Calu3 (cell line): Measurements from ENCODE around the gene RBM23. TPM values are rescaled to one million over a fixed set of nuclear protein-coding genes. Genes with fewer than 3 reads are reported as not detected.
"Not testable (repeated sequence)": the region's sequence is repeated elsewhere in the genome, so short reads cannot be mapped to it uniquely, and the experiment has no call there.

Experiments
- BruUV-seq: library from RNA; stranded (reverse); fragments of 400-500 nt; replicated peaks from 2 replicates; lab custom pipeline; 2021; lab: Mats Ljungman, UMichigan
- CTCF ChIA-PET: fragments of 300-600 bp; sonication (Branson Sonifier 250); formaldehyde crosslinking; loops from one replicate; lab custom pipeline; 2022; ENCODE audit warnings: antibody characterized with exemption; lab: Charles Lee
- DNase-seq: peaks from one replicate; pipeline ENCODE4 v3.0.0; 2022
- H3K27ac Mint-ChIP-seq: one replicate; pipeline ENCODE4 v1.8.0; 2022; ENCODE audit warnings: mixed read lengths; ENCODE audit not compliant: unreplicated experiment
- H3K27me3 Mint-ChIP-seq: one replicate; pipeline ENCODE4 v1.8.0; 2022; ENCODE audit warnings: mixed read lengths; ENCODE audit not compliant: unreplicated experiment
- H3K36me3 Mint-ChIP-seq: one replicate; pipeline ENCODE4 v1.8.0; 2022; ENCODE audit warnings: mild to moderate bottlenecking, moderate library complexity, mixed read lengths; ENCODE audit not compliant: insufficient read depth, unreplicated experiment
- H3K4me1 Mint-ChIP-seq: one replicate; pipeline ENCODE4 v1.8.0; 2022; ENCODE audit warnings: mild to moderate bottlenecking, low read depth, mixed read lengths; ENCODE audit not compliant: unreplicated experiment
- H3K4me3 Mint-ChIP-seq: one replicate; pipeline ENCODE4 v1.8.0; 2022; ENCODE audit warnings: mild to moderate bottlenecking, low read depth, moderate library complexity, mixed read lengths; ENCODE audit not compliant: unreplicated experiment
- H3K9me3 Mint-ChIP-seq: one replicate; pipeline ENCODE4 v1.8.0; 2022; ENCODE audit warnings: low read depth, mixed read lengths; ENCODE audit not compliant: unreplicated experiment
- CTCF ChIP-seq: fragments of 200-600 bp; IDR thresholded peaks from one replicate; pipeline ENCODE4 v1.8.0; 2022; ENCODE audit warnings: antibody characterized with exemption; ENCODE audit not compliant: unreplicated experiment
- intact Hi-C: fragments of 100-400 bp; cut with micrococcal nuclease; formaldehyde crosslinking; loops from one replicate; pipeline ENCODE4 v1.10.0; 2022; ENCODE audit not compliant: unreplicated experiment
- total RNA-seq: library from RNA; stranded (reverse); gene quantifications from 2 replicates; pipeline ENCODE4 v1.2.3, GENCODE V29; 2022

Gene RBM23
- total RNA-seq, 1 experiment from 2014 or later: 70.9 TPM

GRCh38 chr14:22864979-22865378 lies 54.0 kb downstream of the RBM23 start:
- no peaks in the 10 kb centered on the region for H3K36me3 Mint-ChIP-seq
- H3K4me3 Mint-ChIP-seq: no peak overlapping the region
- BruUV-seq: no TSS peak
- CTCF ChIA-PET: no interaction called here
- no peak for TF ChIP-seq CTCF
- DNase-seq: no peak
- H3K27me3 Mint-ChIP-seq: no peaks in the 10 kb centered on the region
- no peak overlapping the region for H3K27ac Mint-ChIP-seq
- H3K9me3 Mint-ChIP-seq: no peaks in the 10 kb centered on the region
- intact Hi-C loops: no loop called here
- H3K4me1 Mint-ChIP-seq: peaks cover 11% of the 10 kb centered on the region

- H3K4me3 Mint-ChIP-seq: no peak overlapping the region
- no peaks in the 10 kb centered on the region for H3K9me3 Mint-ChIP-seq
- intact Hi-C loops: no loop called here
- TF ChIP-seq CTCF: no peak
- H3K4me1 Mint-ChIP-seq: peaks cover 5% of the 10 kb centered on the region
- no peaks in the 10 kb centered on the region for H3K36me3 Mint-ChIP-seq
- no TSS peak for BruUV-seq
- H3K27ac Mint-ChIP-seq: no peak overlapping the region
- DNase-seq: no peak
- CTCF ChIA-PET: no interaction called here
- H3K27me3 Mint-ChIP-seq: no peaks in the 10 kb centered on the region
Measured at GRCh38 chr14:22861651-22862050, 57.3 kb downstream of the RBM23 start.

GRCh38 chr14:22860377-22860776 lies 58.6 kb downstream of the RBM23 start:
- H3K9me3 Mint-ChIP-seq, DNase-seq, H3K36me3 Mint-ChIP-seq, H3K27ac Mint-ChIP-seq, CTCF ChIA-PET, H3K27me3 Mint-ChIP-seq, intact Hi-C loops, H3K4me1 Mint-ChIP-seq, H3K4me3 Mint-ChIP-seq, BruUV-seq: not testable (repeated sequence)

- CTCF ChIA-PET: interaction anchor here (0.6 to 1.9 kb wide), 2 partner anchors 32 to 35 kb away, joined by 3 to 4 read pairs; no protein-coding TSS in a partner anchor
- intact Hi-C loops: no loop called here
- no peak for DNase-seq
- no peak overlapping the region for H3K27ac Mint-ChIP-seq
- H3K4me1 Mint-ChIP-seq: no peaks in the 10 kb centered on the region
- no peaks in the 10 kb centered on the region for H3K27me3 Mint-ChIP-seq
- BruUV-seq: no TSS peak
- TF ChIP-seq CTCF: no peak
- no peak overlapping the region for H3K4me3 Mint-ChIP-seq
- H3K36me3 Mint-ChIP-seq: no peaks in the 10 kb centered on the region
- H3K9me3 Mint-ChIP-seq: no peaks in the 10 kb centered on the region
Measured at GRCh38 chr14:22856428-22856827, 62.5 kb downstream of the RBM23 start.

- CTCF ChIA-PET: interaction anchor here (0.6 to 3.4 kb wide), 8 partner anchors 32 to 294 kb away, joined by 3 to 46 read pairs (median 3); partner anchors contain the start of gene PSMB5
- no peak for TF ChIP-seq CTCF
- H3K36me3 Mint-ChIP-seq: no peaks in the 10 kb centered on the region
- no peaks in the 10 kb centered on the region for H3K4me1 Mint-ChIP-seq
- no TSS peak for BruUV-seq
- H3K4me3 Mint-ChIP-seq: no peak overlapping the region
- H3K9me3 Mint-ChIP-seq: no peaks in the 10 kb centered on the region
- DNase-seq: no peak
- H3K27me3 Mint-ChIP-seq: no peaks in the 10 kb centered on the region
- intact Hi-C loops: loop anchor here (5.0 kb wide), 1 partner anchor 198 kb away; no protein-coding TSS in a partner anchor
- no peak overlapping the region for H3K27ac Mint-ChIP-seq
Measured at GRCh38 chr14:22854963-22855724, 63.8 kb downstream of the RBM23 start.

- H3K27ac Mint-ChIP-seq, H3K4me3 Mint-ChIP-seq, BruUV-seq, H3K36me3 Mint-ChIP-seq, H3K27me3 Mint-ChIP-seq, H3K4me1 Mint-ChIP-seq, H3K9me3 Mint-ChIP-seq, DNase-seq: not testable (repeated sequence)
- intact Hi-C loops: loop anchor here (5.0 kb wide), 1 partner anchor 197 kb away; no protein-coding TSS in a partner anchor
- CTCF ChIA-PET: interaction anchor here (0.7 to 3.4 kb wide), 10 partner anchors 15 to 247 kb away, joined by 3 to 46 read pairs (median 4); partner anchors contain the start of genes LRP10 and PSMB5
Measured at GRCh38 chr14:22854296-22854695, 64.7 kb downstream of the RBM23 start.
